Measurements from ENCODE around the gene STUM.

The STUM gene

DNA sequence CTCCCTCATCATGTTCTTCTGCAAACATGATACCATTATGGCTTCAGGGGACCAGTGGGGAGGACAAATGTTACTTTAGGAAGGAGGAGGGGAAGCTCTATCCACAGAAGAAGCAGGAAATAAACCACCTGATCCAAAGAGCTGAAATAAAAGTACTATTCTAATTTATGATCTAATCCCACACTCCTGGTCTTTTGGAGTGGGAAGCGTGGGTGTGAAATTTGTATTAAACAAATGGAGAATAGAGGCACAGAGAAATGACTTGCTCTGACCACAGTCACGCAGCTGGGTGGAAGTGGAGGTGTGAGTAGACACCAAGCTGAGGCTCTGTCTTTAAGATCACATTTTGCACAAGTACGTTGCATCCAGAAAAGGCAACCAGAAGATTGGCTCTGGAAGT, 14.5 kb upstream of the STUM start:
- DNase-seq: no peak

DNA sequence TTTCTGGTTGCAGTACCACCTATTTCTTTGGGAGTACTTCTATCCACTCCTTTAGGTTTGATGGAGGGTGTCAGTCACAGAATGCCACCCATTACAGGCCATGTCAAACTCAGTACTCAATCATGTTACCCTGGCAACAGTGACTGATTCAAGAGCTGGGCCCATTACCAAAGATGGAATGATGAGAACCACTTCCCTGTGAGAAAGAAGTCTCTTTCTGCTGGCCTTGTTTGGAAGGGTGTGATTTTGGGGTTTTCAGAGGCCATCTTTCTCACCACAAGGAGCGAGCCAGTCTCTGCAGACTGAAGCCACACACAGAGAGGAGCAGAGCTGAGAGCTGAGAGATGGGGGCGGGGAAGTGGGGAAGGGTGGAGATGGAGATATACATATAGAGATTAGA, 13.9 kb upstream of the STUM start:
- no peak for DNase-seq

DNA sequence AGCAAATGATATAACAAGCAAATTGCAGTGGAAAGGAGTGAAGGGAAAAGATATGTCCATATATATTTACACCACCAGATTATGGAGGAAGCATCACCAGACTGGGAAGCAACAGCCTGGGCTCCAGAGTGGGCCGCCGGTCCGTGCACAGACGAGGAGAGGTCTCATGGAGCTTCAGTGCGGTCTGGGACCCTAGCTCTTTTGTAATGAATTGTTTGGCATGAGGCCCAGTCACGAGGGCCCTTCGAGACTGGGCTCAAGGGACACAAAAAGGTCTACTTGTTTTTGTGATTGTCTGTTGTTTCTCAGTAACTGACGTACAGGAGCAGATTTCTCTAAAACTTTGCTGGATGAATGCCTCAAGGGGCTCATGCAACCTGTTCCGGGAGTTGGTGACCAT, 12.9 kb upstream of the STUM start:
- peak; percentile 60 for DNase-seq

DNA sequence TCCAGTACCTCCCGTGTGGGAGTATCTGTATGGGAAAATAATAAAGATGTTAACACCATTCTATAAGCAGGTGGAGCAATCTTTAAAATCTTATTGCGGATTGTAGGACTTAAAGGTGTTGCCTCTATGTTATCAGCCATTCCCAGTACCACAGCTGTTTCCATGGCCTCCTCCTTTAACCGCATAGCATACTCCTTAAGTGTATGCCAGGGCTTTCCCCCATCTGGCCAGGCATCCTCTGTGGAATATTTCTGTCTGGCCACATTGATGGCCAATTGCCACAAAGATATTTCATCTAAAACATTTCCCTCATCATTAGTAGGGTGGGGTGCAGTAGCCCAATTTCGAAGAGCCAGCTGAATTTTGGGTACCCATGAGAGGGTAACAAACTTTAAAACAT, 7.3 kb upstream of the STUM start:
- no peak for DNase-seq

DNA sequence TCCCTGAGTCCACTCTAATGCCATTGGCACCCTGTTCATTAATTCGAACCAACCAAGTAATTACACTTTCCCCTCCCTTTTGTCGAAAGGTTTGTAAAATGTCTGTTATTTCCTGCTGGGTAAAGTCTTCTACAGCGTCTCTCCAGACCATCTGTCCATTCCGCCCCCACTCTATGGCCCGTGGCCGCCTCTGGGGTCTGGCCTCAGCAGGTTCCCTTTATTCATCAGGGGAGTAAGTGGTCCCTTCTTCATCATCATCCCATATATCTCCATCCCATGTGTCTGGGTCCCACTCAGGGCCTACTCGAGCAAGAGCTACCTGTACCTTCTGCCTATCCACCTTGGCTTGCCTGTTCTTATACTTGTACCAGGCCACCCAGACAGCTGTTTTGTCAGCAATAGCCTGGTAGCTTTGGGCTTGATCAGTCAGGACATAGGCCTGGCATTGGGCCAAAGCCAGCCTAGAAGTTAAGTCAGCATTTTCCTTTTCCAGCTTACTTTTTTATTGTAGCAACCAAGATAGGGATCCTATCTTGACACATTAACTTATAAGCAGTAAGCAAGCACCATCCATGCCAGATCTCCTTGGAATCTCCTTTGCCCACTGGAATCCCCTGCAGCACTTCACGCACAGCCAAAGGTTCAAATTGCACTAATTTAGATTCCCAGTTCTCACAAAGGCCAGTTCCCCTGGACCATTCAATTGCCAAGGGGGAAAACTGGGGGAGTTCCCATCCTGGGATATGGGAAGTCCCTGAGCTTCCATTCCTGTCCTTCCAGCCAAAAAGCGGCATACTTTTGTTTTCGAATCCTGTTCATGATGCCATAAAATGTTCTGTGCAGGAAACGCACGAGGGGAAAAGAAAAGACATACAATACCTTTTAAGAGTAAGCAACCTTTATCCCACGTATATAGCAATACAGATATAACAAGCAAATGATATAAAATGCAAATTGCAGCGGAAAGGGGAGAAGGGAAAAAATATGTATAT, 6.6 kb upstream of the STUM start:
- peak; percentile 23 for DNase-seq

DNA sequence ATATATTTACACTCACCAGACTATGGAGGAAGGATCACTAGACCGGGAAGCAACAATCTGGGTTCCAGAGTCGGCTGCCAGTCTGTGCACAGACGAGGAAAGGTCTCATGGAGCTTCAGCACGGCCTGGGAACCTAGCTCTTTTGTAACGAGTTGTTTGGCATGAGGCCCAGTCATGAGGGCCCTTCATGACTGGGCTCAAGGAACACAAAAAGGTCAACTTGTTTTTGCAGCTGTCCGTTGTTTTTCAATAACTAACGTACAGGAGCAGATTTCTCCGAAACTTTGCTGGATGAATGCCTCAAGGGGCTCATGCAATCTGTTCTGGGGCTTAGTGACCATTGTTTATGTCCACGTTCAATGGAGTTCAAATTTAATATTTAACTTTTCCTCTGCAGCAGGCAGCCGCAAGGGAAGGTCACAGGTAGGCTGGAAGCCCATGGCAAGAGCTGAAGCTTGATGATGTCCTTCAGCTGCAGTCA, 5.9 kb upstream of the STUM start:
- peak; percentile 94 for DNase-seq

DNA sequence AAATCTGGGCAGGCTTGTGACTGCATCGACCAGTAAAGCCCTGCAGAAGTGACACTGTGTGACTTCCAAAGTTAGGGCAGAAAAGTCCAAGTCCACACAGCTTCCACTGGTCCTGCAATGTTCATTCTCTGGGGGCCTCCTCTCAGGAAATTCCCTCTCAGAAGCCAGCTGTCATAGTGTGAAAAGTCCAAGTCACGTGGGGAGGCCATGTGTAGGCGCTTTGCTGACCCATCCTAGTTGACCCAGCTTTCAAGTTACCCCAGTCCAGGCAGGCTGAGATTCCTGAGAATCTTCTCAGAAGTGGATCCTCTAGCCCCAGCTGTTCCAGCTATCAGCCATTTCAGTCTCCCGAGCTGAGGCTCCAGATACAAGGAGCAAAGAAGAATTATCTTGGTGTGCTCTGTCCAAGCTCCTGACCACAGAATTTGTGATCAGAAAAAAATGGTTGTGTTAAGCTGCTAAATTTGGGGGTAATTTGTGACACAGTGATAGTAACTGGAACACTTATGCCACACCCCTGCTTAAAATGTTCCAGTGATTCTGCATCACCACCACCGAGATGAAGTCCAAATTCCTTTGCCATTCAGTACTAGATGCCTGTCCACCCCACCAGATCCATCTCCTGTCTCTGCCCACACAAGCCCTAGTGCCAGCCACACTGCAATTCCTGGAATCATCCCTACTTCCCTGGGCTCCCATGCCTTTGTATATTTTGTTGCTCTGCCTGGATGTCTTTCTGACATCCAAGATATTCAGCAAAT, 2.5 kb upstream of the STUM start:
- no peak for DNase-seq

DNA sequence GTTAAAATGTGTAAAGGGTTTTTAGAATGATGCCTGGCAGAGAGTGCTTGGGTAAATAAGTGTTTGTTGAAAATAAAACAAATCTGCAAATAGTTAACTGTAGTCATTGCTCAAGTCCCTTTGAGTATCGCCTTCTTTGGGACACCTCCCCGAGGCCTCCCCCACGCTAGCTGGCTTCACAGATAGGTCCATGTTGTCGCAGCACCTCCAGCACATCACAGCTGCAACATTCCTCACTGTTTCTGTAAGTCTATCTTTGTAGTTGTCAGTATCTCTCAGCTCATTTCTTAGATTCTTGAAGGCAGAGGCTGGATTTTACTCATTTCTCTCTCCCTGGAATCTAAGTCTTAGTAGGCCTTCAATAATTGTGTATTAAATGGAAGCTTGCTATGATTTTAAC, 1.6 kb upstream of the STUM start:
- DNase-seq: no peak

DNA sequence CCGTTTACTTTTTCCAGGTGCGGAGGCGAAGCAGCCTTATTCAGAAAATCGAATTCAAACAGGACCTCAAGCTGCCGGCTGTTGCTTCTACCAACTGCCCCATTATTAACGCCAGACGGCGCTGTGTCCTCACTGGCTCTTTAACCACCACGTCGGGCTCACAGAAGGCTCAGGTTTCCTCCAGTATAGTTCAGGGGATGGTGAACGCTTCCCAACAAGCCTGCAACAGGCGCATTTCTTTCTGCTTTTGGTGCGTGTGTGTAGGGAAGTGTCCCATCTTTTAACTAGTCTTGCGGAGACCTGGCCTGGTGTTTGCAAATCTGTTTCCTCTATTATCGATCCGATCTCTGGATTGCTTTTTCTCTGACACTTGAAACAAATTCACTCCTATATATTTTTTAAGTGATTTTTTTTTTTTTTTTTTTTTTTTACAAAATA, 791 bp upstream of the STUM start:
- DNase-seq: peak; percentile 95

DNA sequence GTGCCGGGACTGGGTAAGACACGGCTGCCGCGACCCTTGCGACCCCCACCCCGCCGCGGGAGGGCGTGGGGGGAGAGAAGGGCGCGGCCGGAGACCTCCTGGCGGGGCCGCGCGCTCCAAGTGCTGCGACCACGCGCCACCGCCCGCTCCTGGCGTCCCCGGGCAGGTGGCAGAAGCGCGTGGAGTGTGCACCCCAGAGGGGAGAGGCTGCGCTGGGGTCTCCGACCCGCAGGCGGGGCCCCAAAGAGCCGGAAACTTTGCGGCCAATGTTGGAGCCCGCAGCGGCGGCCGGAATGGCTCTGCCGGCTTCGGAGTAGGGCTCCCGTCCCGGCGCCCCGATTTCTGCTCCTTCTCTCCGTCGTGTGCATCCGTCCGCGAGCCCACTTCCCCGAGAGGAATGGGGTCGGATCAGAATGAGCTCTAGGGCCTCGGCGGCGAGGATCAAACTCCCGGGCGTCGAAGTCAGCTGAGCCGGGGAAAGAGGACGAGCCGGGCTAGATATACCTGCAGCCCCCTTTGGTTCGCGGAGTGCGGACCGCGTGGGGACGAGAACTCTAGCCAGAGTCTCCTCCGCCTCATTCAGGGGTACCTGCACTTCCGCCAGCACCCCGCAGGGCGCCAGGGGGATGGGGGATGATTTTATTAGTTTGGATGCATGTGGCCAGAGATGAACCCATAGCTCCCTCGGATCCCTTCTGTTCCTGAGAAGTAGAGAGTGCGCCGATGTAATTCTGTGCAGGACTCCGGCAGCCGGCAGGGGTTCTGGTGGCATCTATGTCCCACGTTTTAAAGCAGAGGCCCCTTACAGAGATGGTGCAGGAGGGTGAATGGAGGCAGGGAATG, 751 bp downstream of the STUM start:
- no peak for DNase-seq

DNA sequence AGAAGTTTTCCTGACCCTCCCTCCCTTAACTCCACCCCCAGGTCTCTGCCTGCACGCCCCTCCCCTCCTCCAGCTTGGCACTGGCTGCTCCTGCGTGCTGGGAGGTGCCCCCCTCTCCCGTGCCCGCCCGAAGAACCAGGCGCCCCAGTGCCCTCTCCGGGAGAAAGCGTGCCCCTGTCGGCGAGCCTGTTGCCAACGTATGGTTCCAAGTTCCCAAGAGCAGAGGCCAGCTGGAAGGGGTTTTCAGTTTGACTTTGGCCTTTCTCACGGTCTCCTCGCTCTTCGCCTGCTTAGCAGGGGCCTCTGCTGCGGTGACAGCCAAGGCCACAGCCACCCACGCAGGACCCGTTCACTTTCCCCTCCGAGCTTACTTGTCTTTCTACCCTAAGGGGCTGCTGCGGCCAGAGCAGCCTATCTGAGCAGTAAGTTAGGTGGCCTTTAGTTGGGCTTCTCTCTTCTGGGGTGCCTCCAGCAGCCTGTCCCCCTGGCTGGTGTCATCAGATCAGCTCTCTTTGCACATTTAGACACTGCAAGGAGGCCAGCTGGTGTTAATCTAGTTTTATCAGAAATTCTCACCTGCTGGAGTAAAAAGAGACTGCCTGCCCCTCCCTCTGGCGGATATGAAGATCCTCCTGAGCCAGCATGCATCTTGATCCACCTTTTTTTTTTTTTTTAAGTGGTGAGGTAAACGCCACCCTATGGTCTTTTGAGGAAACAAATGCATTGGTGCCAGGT, 1.5 kb downstream of the STUM start:
- peak; percentile 68 for DNase-seq

DNA sequence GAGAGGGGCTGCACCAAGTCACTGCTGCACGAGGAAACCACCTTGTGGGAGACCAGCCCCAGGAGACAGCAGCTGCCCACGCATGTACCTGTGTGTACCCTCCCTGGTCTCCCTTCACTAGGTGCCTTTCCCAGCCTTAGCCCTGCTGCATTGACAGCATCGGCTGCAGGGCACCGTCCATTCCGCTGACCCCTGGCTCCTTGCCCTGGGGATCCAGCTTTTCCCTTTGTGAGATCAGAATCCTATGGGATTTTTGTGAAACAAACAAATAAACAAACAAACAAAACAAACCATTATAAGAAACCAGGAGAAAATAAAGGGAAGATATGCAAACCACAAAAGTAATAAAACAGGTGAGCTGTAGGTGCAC, 2.1 kb downstream of the STUM start:
- no peak for DNase-seq

DNA sequence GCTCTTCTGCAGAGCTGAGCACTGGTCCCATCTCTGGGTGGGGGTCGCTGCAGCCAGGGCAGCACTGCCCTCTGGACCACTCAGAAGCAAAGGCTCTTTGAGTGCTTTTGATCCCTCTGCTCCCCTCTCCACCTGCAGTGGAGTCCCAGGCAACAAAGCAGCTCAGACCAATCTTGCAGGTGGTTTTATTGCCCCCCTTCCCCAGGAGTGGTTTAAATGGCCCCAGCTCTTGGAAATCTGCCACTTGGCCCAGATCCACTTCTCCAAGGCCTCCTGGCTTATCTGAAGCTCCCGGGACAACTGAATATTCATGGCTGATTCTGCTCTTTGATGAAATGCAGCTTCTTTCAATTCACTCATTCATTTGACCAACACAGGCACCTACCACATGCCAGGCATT, 2.7 kb downstream of the STUM start:
- DNase-seq: peak; percentile 87

DNA sequence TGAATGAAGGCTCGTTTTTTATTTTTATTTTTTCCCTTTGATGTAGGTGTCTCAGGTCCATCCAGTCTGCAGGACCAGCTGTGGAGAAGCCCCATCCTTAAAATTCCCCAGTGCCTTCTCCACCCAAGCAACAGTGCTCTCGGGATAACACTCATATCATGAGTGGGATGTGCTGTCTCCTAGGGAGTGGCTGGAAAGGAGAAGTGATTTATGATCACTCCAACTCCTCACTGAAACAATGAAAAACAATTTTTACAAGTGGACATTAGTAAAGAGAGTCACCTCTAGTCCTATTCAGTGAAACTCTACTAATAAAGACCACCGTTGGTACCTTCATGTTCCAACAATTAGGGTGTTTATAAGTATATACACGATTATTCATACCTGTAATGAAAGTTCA, 3.5 kb downstream of the STUM start:
- no peak for DNase-seq

DNA sequence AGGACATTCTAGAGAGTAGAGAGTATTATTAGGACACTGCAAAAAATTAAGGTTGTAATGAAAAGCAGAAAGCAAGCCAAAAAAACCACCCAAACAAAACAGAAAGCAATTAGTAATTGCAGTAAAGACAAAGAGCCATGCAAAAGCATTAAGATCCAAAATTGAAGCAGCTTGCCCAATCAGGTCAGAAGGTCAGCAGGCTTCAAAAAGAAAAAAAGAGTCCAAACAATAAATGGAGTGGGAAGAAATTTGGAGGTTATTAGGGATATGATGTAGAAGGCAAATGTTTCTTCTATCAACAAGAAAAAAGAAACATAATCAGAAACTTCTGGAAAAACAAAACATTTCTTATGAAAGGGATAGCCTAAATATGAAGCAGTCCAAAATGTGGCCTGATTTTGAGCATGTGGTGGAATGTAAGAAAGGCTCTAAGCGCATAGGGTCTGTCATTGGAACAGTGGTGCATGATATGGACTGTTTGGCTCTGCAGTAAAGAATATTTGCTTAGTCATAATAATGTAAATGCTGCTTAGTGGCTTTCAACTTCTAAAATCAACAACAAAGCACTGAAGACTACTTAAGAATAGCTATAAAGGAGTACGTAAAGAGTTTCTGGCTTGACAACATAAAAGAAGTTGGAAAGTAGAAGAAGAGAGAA, 4.8 kb downstream of the STUM start:
- no peak for DNase-seq

DNA sequence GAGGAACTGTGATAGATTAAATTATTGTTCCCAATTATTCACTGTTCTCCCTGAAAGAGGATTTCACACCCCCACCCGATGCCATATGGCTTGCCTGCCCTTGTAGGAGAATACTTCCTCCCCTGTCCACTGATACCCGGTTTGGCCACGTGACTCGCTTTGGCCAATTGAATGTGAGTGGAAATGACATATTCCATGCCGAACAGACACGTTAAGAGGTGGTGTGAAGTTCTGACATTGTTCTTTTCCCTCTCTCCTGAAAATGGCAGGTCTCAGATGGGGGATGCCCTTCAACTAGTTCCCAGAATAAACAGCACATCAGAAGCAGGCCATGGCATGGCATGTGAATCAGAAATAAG, 5.3 kb downstream of the STUM start:
- no peak for DNase-seq

DNA sequence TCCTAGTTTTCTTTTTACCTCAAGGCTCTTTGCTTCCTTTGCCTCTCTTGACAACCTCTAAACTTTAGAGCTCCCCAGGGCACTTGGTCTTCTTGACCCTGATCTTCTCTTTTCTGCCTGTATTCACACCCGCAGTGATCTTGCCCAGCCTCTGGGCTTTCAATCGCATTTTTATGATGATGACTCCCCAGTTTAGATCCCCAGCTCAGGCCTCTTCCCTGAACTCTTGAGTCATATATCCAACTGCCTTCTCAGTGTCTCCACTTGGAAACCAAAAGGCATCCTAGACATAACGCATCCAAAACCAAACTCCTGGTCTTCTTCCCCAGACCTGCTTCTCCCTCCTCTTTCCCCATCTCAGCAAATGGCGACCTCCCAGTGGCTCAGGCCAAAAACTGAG, 6.5 kb downstream of the STUM start:
- no peak for DNase-seq

DNA sequence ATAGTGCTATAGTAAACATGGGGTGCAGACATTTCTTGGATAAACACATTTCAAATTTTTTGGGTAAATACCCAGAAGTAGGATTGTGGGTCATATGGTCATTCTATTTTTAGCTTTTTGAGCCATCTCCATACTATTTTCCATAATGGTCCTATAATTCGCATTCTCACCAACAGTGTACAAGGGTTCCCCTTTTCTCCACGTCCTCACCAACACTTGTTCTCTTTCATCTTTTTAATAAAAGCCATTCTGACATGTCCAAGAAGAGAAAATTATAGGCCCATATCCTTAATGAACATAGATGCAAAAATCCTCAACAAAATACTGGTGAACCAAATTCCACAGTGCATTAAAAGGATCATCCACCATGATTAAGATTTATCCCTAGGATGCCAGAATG, 8.9 kb downstream of the STUM start:
- DNase-seq: no peak

DNA sequence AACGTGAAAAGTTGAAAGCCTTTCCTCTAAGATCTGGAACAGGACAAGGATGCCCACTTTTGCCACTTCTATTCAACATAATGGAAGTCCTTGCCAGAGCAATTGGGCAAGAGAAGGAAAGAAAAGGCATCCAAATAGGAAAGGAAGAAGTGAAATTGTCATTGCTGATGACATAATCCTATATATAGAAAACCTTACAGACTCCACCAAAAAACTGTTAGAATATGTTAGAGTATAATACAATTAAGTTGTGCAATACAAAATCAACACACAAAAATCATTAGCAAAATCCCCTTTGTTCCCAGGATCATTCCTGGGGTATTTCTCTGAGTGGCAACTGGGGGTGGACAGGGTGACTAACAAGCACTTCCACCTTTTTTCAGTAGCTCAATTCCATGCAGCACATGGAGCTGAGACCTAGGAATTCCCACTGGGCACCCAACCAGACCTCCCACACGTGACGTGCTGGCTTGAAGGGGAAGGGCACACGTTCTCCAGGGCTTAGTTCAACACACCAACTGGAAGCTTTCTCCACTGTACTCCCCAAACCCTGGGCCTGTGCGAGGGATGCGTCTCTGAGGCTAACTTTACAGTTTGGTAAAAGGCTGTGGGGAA, 9.6 kb downstream of the STUM start:
- no peak for DNase-seq

DNA sequence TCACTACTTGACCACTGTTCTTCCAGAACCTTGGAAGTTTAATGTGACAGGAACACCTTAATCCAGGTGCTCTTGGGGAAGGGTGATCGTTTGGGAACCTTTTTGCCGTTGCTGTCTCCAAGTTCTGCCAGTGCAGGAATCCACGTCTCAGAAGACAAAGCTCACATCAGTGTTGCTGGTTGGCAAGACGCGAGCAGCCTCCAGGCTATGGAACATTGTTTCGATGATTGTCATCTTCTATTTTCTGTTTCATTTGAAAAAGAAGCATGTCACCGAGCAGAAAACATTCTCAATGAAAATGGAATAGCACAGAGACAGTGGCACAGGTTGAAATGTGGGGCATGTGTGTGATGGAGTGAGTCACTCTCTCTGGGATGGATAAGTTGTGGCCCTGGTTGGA, 11.7 kb downstream of the STUM start:
- no peak for DNase-seq

DNA sequence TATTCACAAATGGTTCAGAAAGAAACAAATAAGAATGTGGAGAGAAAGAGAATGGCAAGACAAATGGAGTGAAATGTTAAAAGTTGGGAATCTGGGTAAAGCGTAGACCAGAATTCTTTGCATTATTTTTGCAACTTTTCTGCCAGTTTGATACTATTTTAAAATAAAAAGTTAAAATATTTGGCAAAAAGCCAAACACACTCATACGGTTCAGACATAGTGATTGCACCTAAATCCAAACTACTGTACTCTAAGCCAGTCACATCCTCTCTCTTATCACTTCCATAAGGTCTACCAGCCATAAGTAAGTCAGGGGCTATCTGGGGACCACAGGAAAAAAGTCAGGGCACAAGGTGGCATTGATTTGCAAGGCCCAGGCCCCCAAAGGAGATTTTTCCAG, 14.4 kb downstream of the STUM start:
- DNase-seq: no peak
